Left lung (tissue), 10 donors: ENCODE results near the gene PYGB. TPM values are rescaled to one million over a fixed set of nuclear protein-coding genes. Genes with fewer than 3 reads are reported as not detected.

ENCODE experiments used
- ATAC-seq: fragments of 200-7000 bp; cut with Tn5 transposase; one replicate; pipeline ENCODE4 v1.9.1; 2020; ENCODE audit warnings: moderate library complexity
- DNase-seq, 4 donors: peaks; one replicate each; pipeline ENCODE4 v3.0.0-alpha.2; 2013 to 2020
- H3K27ac ChIP-seq, 2 donors: fragments of 200-600 bp; sonication (generic) in 1 of 2; one replicate each; pipeline versions ENCODE4 v1.5.0 to v1.8.0; 2020 to 2021
- H3K27me3 ChIP-seq, 2 donors: fragments of 200-600 bp; sonication (generic) in 1 of 2; one replicate each; pipeline versions ENCODE4 v1.5.0 to v1.8.0; 2020 to 2021
- H3K36me3 ChIP-seq, 2 donors: fragments of 200-600 bp; sonication (generic) in 1 of 2; one replicate each; pipeline versions ENCODE4 v1.5.0 to v1.8.0; 2020 to 2021
- H3K4me1 ChIP-seq, 2 donors: fragments of 200-600 bp; one replicate each; pipeline ENCODE4 v1.8.0; 2021
- H3K4me3 ChIP-seq, 2 donors: fragments of 200-600 bp; sonication (generic) in 1 of 2; one replicate each; pipeline versions ENCODE4 v1.5.0 to v1.8.0; 2020 to 2021; ENCODE audit warnings: mild to moderate bottlenecking in 1 of 2
- H3K9me3 ChIP-seq, 2 donors: fragments of 200-600 bp; sonication (generic) in 1 of 2; one replicate each; pipeline versions ENCODE4 v1.5.0 to v1.8.0; 2020 to 2021
- CTCF ChIP-seq, 2 donors: fragments of 200-600 bp; sonication (generic) in 1 of 2; IDR thresholded peaks; one replicate each; pipeline versions ENCODE4 v1.5.0 to v1.8.0; 2021; ENCODE audit warnings: antibody characterized with exemption in 2 of 2
- intact Hi-C, 2 donors: fragments of 100-400 bp; cut with DNase I; formaldehyde crosslinking; loops; one replicate each; pipeline versions ENCODE4 v1.11.2 to v1.14.2; 2022
- polyA plus RNA-seq, 6 donors: library from polyadenylated mRNA; unstranded; fragments of 120-200 nt; gene quantifications; one replicate each; pipeline ENCODE4 v1.2.1, GENCODE V29; 2013; ENCODE audit not compliant: insufficient read length in 6 of 6
- total RNA-seq, 2 donors: library from RNA; stranded (reverse); fragmentation: NEBNext Ultra II Directional; extraction: Animal tissue kit (Norgen Biotek cat#: 25700); gene quantifications; one replicate each; pipeline ENCODE4 v1.2.1, GENCODE V29; 2021
- donor health status: DM: no; HTN: yes; CAD: no.
- donor health status: DM: no; HTN: no; CAD: no.

The PYGB gene
- total and polyA plus RNA-seq, 8 donors: 37.8 to 81.3 (median 47.8) TPM

GRCh38 chr20:25254571-25254970 lies 6.7 kb downstream of the PYGB start:
- Histone ChIP-seq H3K9me3 (no peaks in the 10 kb centered on the region), H3K27ac (no peak overlapping the region), H3K4me1 (peaks cover 0 to 47% of the 10 kb centered on the region in 2 donors), H3K36me3 (peaks cover 0 to 4% of the 10 kb centered on the region in 2 donors), H3K4me3 (no peak overlapping the region), H3K27me3 (no peaks in the 10 kb centered on the region)
- ATAC-seq: no peak
- DNase-seq: no peak
- intact Hi-C loops: no loop called here
- no peak for TF ChIP-seq CTCF (IDR thresholded peaks at IDR 0.05)

- no peaks in the 10 kb centered on the region for H3K9me3 ChIP-seq
- H3K36me3 ChIP-seq: peaks cover 0 to 10% of the 10 kb centered on the region in 2 donors
- H3K4me1 ChIP-seq: peaks cover 0 to 41% of the 10 kb centered on the region in 2 donors
- no peaks in the 10 kb centered on the region for H3K27me3 ChIP-seq
- H3K4me3 ChIP-seq: no peak overlapping the region
- peak overlapping the region in 1 of 2 donors; percentile 42 for H3K27ac ChIP-seq
- TF ChIP-seq CTCF (IDR thresholded peaks at IDR 0.05): no peak
- ATAC-seq (peak; percentile 96), DNase-seq (peak in 2 of 4 donors; percentile 24 to 76)
- intact Hi-C loops: no loop called here
Measured at GRCh38 chr20:25254986-25255680, 7.2 kb downstream of the PYGB start.

GRCh38 chr20:25256226-25256859 lies 8.5 kb downstream of the PYGB start:
- TF ChIP-seq CTCF (IDR thresholded peaks at IDR 0.05): no peak
- intact Hi-C loops: no loop called here
- Histone ChIP-seq H3K4me1 (peaks cover 0 to 35% of the 10 kb centered on the region in 2 donors), H3K36me3 (peaks cover 0 to 22% of the 10 kb centered on the region in 2 donors), H3K27me3 (no peaks in the 10 kb centered on the region), H3K27ac (no peak overlapping the region), H3K4me3 (no peak overlapping the region), H3K9me3 (no peaks in the 10 kb centered on the region)
- DNase-seq (no peak), ATAC-seq (peak; percentile 55)

GRCh38 chr20:25257130-25257529 lies 9.2 kb downstream of the PYGB start:
- no peak for DNase-seq
- H3K27ac ChIP-seq: no peak overlapping the region
- no peak overlapping the region for H3K4me3 ChIP-seq
- H3K36me3 ChIP-seq: peaks cover 0 to 28% of the 10 kb centered on the region in 2 donors
- H3K4me1 ChIP-seq: peaks cover 0 to 35% of the 10 kb centered on the region in 2 donors
- ATAC-seq: no peak
- no peaks in the 10 kb centered on the region for H3K27me3 ChIP-seq
- no peak for TF ChIP-seq CTCF (IDR thresholded peaks at IDR 0.05)
- H3K9me3 ChIP-seq: no peaks in the 10 kb centered on the region
- intact Hi-C loops: no loop called here

GRCh38 chr20:25257756-25258475 lies 10.0 kb downstream of the PYGB start:
- ATAC-seq: no peak
- intact Hi-C loops: no loop called here
- Histone ChIP-seq H3K4me3 (no peak overlapping the region), H3K9me3 (no peaks in the 10 kb centered on the region), H3K36me3 (peaks cover 0 to 28% of the 10 kb centered on the region in 2 donors), H3K4me1 (peaks cover 0 to 27% of the 10 kb centered on the region in 2 donors), H3K27me3 (no peaks in the 10 kb centered on the region), H3K27ac (no peak overlapping the region)
- no peak for DNase-seq
- no peak for TF ChIP-seq CTCF (IDR thresholded peaks at IDR 0.05)
